Fibroblast of lung (primary cell): ENCODE results near the gene KLHL15. TPM values are rescaled to one million over a fixed set of nuclear protein-coding genes. Genes with fewer than 3 reads are reported as not detected.
A peak's percentile ranks its signal among the peaks of the same experiment; 100 is the strongest.
"Not testable (repeated sequence)": the region's sequence is repeated elsewhere in the genome, so short reads cannot be mapped to it uniquely, and the experiment has no call there.

ENCODE experiments used
- DNase-seq, 2 donors: peaks; one replicate each; pipeline versions ENCODE4 v3.0.0 to v3.0.0-alpha.2; 2010; ENCODE audit warnings: low read depth in 2 of 2
- H2AFZ ChIP-seq: 2 replicates; pipeline ENCODE4 v1.5.1; 2012; ENCODE audit warnings: low read length, control low read depth, inconsistent platforms
- H3K27ac ChIP-seq: 2 replicates; pipeline ENCODE4 v1.5.1; 2011; ENCODE audit warnings: low read length, control low read depth; ENCODE audit not compliant: insufficient read depth
- H3K27me3 ChIP-seq: 2 replicates; pipeline ENCODE4 v1.5.1; 2011; ENCODE audit warnings: mild to moderate bottlenecking, low read length; ENCODE audit not compliant: control insufficient read depth, insufficient read depth
- H3K36me3 ChIP-seq: 2 replicates; pipeline ENCODE4 v1.5.1; 2011; ENCODE audit warnings: low read length; ENCODE audit not compliant: control insufficient read depth, insufficient read depth
- H3K4me1 ChIP-seq: 2 replicates; pipeline ENCODE4 v1.5.1; 2011; ENCODE audit warnings: low read length; ENCODE audit not compliant: control insufficient read depth, insufficient read depth; ENCODE audit errors: extremely low read depth
- H3K4me2 ChIP-seq: 2 replicates; pipeline ENCODE4 v1.5.1; 2011; ENCODE audit warnings: low read length, control low read depth; ENCODE audit not compliant: insufficient read depth; ENCODE audit errors: extremely low read depth
- H3K4me3 ChIP-seq, 4 experiments: fragments of 200-600 bp in 1 of 4; sonication (generic) in 1 of 4; replicated peaks in 1 of 4; 2 replicates each; pipeline ENCODE4 v1.5.1; 2011 to 2016; ENCODE audit warnings: low read length in 4 of 4, low read depth in 3 of 4, mild to moderate bottlenecking in 3 of 4, control low read depth in 2 of 4, inconsistent platforms in 1 of 4, mixed read lengths in 1 of 4; ENCODE audit not compliant: insufficient read depth in 1 of 4; ENCODE audit errors: control extremely low read depth in 1 of 4
- H3K79me2 ChIP-seq: 2 replicates; pipeline ENCODE4 v1.5.1; 2012; ENCODE audit warnings: mild to moderate bottlenecking, low read length, inconsistent platforms; ENCODE audit not compliant: control insufficient read depth, insufficient read depth
- H3K9ac ChIP-seq: 2 replicates; pipeline ENCODE4 v1.5.1; 2011; ENCODE audit warnings: mild to moderate bottlenecking, low read length, control low read depth; ENCODE audit not compliant: insufficient read depth
- H3K9me3 ChIP-seq: 2 replicates; pipeline ENCODE4 v1.5.1; 2012; ENCODE audit warnings: low read depth, low read length; ENCODE audit not compliant: control insufficient read depth, insufficient read depth
- H4K20me1 ChIP-seq: 2 replicates; pipeline ENCODE4 v1.5.1; 2011; ENCODE audit warnings: low read length; ENCODE audit not compliant: control insufficient read depth, insufficient read depth; ENCODE audit errors: extremely low read depth
- CTCF ChIP-seq, 2 donors: IDR thresholded peaks in 1 of 2; conservative IDR thresholded peaks in 1 of 2; 1 replicate in 1 of 2; 2 replicates in 1 of 2; pipeline ENCODE4 v1.5.1; 2011 to 2012; ENCODE audit warnings: low read length in 2 of 2, control low read depth in 1 of 2, inconsistent platforms in 1 of 2, low read depth in 1 of 2, mild to moderate bottlenecking in 1 of 2
- EZH2 ChIP-seq: IDR thresholded peaks from 2 replicates; pipeline ENCODE4 v1.5.1; 2012; ENCODE audit warnings: low read length, control low read depth, mild to moderate bottlenecking; ENCODE audit errors: missing control alignments
- polyA plus RNA-seq, 2 donors: library from polyadenylated mRNA; depleted of rRNA in 1 of 2; stranded (reverse) in 1 of 2; unstranded in 1 of 2; fragments of >200 nt; gene quantifications; 2 replicates each; pipeline ENCODE4 v1.2.1, GENCODE V29; 2011 to 2012; ENCODE audit warnings: missing spikeins in 1 of 2
- total RNA-seq: library from RNA; depleted of rRNA; stranded (reverse); fragments of >200 nt; gene quantifications from 2 replicates; pipeline ENCODE4 v1.2.1, GENCODE V29; 2014

The KLHL15 gene
- total and polyA plus RNA-seq, 2 donors (not counting 1 experiment from before 2014, with no cell fraction given) = 3.7 to 5.6 TPM

- peaks cover 2% of the 10 kb centered on the region for H3K4me1 ChIP-seq
- no peaks in the 10 kb centered on the region for H4K20me1 ChIP-seq
- no peaks in the 10 kb centered on the region for H3K9me3 ChIP-seq
- H3K27ac ChIP-seq = peak overlapping the region; percentile 97
- peak overlapping the region; percentile 98 for H2AFZ ChIP-seq
- H3K9ac ChIP-seq = peak overlapping the region; percentile 96
- no peak overlapping the region for H3K4me3 ChIP-seq
- H3K4me2 ChIP-seq = no peak overlapping the region
- DNase-seq = peak in 1 of 2 donors; percentile 2
- peaks cover 13% of the 10 kb centered on the region for H3K79me2 ChIP-seq
- peaks cover 5% of the 10 kb centered on the region for H3K36me3 ChIP-seq
- no peaks in the 10 kb centered on the region for H3K27me3 ChIP-seq
- no peak for TF ChIP-seq EZH2
- no peak for TF ChIP-seq CTCF (conservative IDR thresholded peaks at IDR 0.05 in 1 of 2, IDR thresholded peaks at IDR 0.05 in 1 of 2; ENCODE audit: low read depth in 1 of 2, low read length in 2 of 2)
These were observed 28.0 kb upstream of the KLHL15 start for GRCh38 chrX:24055043-24055356.

- Histone ChIP-seq H4K20me1 (no peaks in the 10 kb centered on the region), H3K27ac (peak within 1 kb of the TSS; percentile 97), H3K4me2 (peak within 1 kb of the TSS; percentile 82), H3K36me3 (peaks cover 5% of the 10 kb centered on the region), H3K4me3 (peak within 1 kb of the TSS in 2 of 4 experiments; percentile 29 to 55), H2AFZ (peak within 1 kb of the TSS; percentile 98), H3K4me1 (peaks cover 2% of the 10 kb centered on the region), H3K79me2 (peaks cover 13% of the 10 kb centered on the region), H3K27me3 (no peaks in the 10 kb centered on the region), H3K9ac (peak within 1 kb of the TSS; percentile 96), H3K9me3 (no peaks in the 10 kb centered on the region)
- TF ChIP-seq EZH2 (no peak), CTCF (conservative IDR thresholded peaks at IDR 0.05 in 1 of 2, IDR thresholded peaks at IDR 0.05 in 1 of 2; ENCODE audit: low read depth in 1 of 2, low read length in 2 of 2) (peak; percentile 33 to 45)
- DNase-seq = peak; percentile 97 to 98
These were observed 27.4 kb upstream of the KLHL15 start, which contains the start of gene EIF2S3 for GRCh38 chrX:24054182-24055042. Gene EIF2S3 (plus strand): TSS chrX:24054956. CDS start chrX:24054969, 13 bp downstream.

GRCh38 chrX:24050522-24051318, 23.7 kb upstream of the KLHL15 start:
- H3K9ac ChIP-seq, H3K4me1 ChIP-seq, H4K20me1 ChIP-seq, H3K27ac ChIP-seq, H2AFZ ChIP-seq, H3K36me3 ChIP-seq, H3K4me2 ChIP-seq, H3K4me3 ChIP-seq, DNase-seq, H3K9me3 ChIP-seq, H3K27me3 ChIP-seq, H3K79me2 ChIP-seq: not testable (repeated sequence)

- H3K27ac ChIP-seq = not testable (repeated sequence)
These were observed 22.7 kb upstream of the KLHL15 start for GRCh38 chrX:24049643-24050042.

GRCh38 chrX:24046060-24046459, 19.1 kb upstream of the KLHL15 start:
- H3K27ac ChIP-seq = not testable (repeated sequence)

More at GRCh38 chrX:24049643-24050042, 22.7 kb upstream of the KLHL15 start:
- not testable (repeated sequence) for H3K79me2 ChIP-seq, H3K9me3 ChIP-seq, H3K36me3 ChIP-seq, H3K4me3 ChIP-seq, H4K20me1 ChIP-seq, H3K4me1 ChIP-seq, H3K9ac ChIP-seq, H3K27me3 ChIP-seq, H2AFZ ChIP-seq, DNase-seq, H3K4me2 ChIP-seq

More at GRCh38 chrX:24046060-24046459, 19.1 kb upstream of the KLHL15 start:
- H4K20me1 ChIP-seq, H3K4me2 ChIP-seq, H3K9me3 ChIP-seq, H3K79me2 ChIP-seq, H2AFZ ChIP-seq, H3K9ac ChIP-seq, H3K4me1 ChIP-seq, H3K36me3 ChIP-seq, DNase-seq, H3K4me3 ChIP-seq, H3K27me3 ChIP-seq: not testable (repeated sequence)
